ENCODE measurements around the gene AKT3. TPM values are rescaled to one million over a fixed set of nuclear protein-coding genes. Genes with fewer than 3 reads are reported as not detected.

The AKT3 gene
- total and polyA plus RNA-seq, 8 donors = 4.2 to 24.1 (median 11.6) TPM

GRCh38 chr1:243505986-243506689 is 343.9 kb downstream of the AKT3 start:
- Histone ChIP-seq H3K36me3 (no peaks in the 10 kb centered on the region), H3K4me1 (no peaks in the 10 kb centered on the region), H3K9me3 (no peaks in the 10 kb centered on the region), H3K4me3 (no peak overlapping the region), H3K27ac (no peak overlapping the region), H3K27me3 (no peaks in the 10 kb centered on the region)
- 84 to 85% methylated on average over 10 of the region's 10 CpGs for WGBS, 2 donors
- intact Hi-C loops (cut with DNase I) = no loop called here
- TF ChIP-seq CTCF (IDR thresholded peaks at IDR 0.05) = no peak
- no peak for ATAC-seq
- DNase-seq = no peak
- FAIRE-seq = no peak

- Histone ChIP-seq H3K36me3 (no peaks in the 10 kb centered on the region), H3K27ac (no peak overlapping the region)
These were observed 346.9 kb downstream of the AKT3 start for GRCh38 chr1:243503155-243503554.

GRCh38 chr1:243501002-243501401 is 349.0 kb downstream of the AKT3 start:
- no peak overlapping the region for H3K27ac ChIP-seq
- WGBS, 2 donors = 88 to 94% methylated on average over 5 of the region's 5 CpGs
- intact Hi-C loops (cut with DNase I) = no loop called here
- no peaks in the 10 kb centered on the region for H3K27me3 ChIP-seq
- H3K9me3 ChIP-seq = no peaks in the 10 kb centered on the region
- no peak overlapping the region for H3K4me3 ChIP-seq
- FAIRE-seq = no peak
- no peak for DNase-seq
- no peak for TF ChIP-seq CTCF (IDR thresholded peaks at IDR 0.05)
- no peaks in the 10 kb centered on the region for H3K4me1 ChIP-seq
- ATAC-seq = no peak
- no peaks in the 10 kb centered on the region for H3K36me3 ChIP-seq

More at GRCh38 chr1:243503155-243503554, 346.9 kb downstream of the AKT3 start:
- intact Hi-C loops (cut with DNase I) = no loop called here
- no peak for FAIRE-seq
- Histone ChIP-seq H3K9me3 (no peaks in the 10 kb centered on the region), H3K27me3 (no peaks in the 10 kb centered on the region), H3K4me1 (no peaks in the 10 kb centered on the region), H3K4me3 (no peak overlapping the region)
- ATAC-seq = no peak
- TF ChIP-seq CTCF (IDR thresholded peaks at IDR 0.05) = no peak
- no peak for DNase-seq
- 88 to 89% methylated on average over 8 of the region's 8 CpGs for WGBS, 2 donors

GRCh38 chr1:243500512-243500911 is 349.5 kb downstream of the AKT3 start:
- intact Hi-C loops (cut with DNase I) = no loop called here

More at GRCh38 chr1:243500512-243500911, 349.5 kb downstream of the AKT3 start:
- no peaks in the 10 kb centered on the region for H3K9me3 ChIP-seq
- no peaks in the 10 kb centered on the region for H3K4me1 ChIP-seq
- no peaks in the 10 kb centered on the region for H3K36me3 ChIP-seq
- 84 to 92% methylated on average over 5 of the region's 5 CpGs for WGBS, 2 donors
- no peaks in the 10 kb centered on the region for H3K27me3 ChIP-seq
- FAIRE-seq (no peak), DNase-seq (no peak), ATAC-seq (no peak)
- no peak overlapping the region for H3K27ac ChIP-seq
- no peak for TF ChIP-seq CTCF (IDR thresholded peaks at IDR 0.05)
- H3K4me3 ChIP-seq = no peak overlapping the region

All from pancreas (tissue), 10 donors.